Esophagus squamous epithelium (tissue), 5 donors: ENCODE results near the gene LAMTOR4. TPM values are rescaled to one million over a fixed set of nuclear protein-coding genes. Genes with fewer than 3 reads are reported as not detected.

Experiments used
- DNase-seq: peaks from one replicate; lab custom pipeline; 2025; lab: John Stamatoyannopoulos, UW
- H3K27ac ChIP-seq, 4 donors: fragments of 200-600 bp; sonication (generic); one replicate each; pipeline ENCODE4 v1.5.1; 2016 to 2019; ENCODE audit warnings: mild to moderate bottlenecking in 1 of 4
- H3K27me3 ChIP-seq, 4 donors: fragments of 200-600 bp; sonication (generic); 1 replicate in 3 of 4; 2 replicates in 1 of 4; pipeline versions ENCODE4 v1.5.1 to v1.6.0; 2017 to 2021; ENCODE audit warnings: antibody characterized with exemption in 1 of 4
- H3K36me3 ChIP-seq, 3 donors: fragments of 200-600 bp; sonication (generic); one replicate each; pipeline ENCODE4 v1.5.1; 2016 to 2019
- H3K4me1 ChIP-seq, 3 donors: fragments of 200-600 bp; sonication (generic); one replicate each; pipeline ENCODE4 v1.5.1; 2017 to 2019
- H3K4me3 ChIP-seq, 4 donors: fragments of 200-600 bp; sonication (generic); 1 replicate in 3 of 4; 2 replicates in 1 of 4; pipeline ENCODE4 v1.5.1; 2016 to 2019; ENCODE audit warnings: mild to moderate bottlenecking in 2 of 4, moderate library complexity in 1 of 4
- H3K9me3 ChIP-seq, 3 donors: fragments of 200-600 bp; sonication (generic); one replicate each; pipeline ENCODE4 v1.5.1; 2016 to 2019
- CTCF ChIP-seq, 6 experiments: fragments of 450-650 bp in 4 of 6; fragments of 200-600 bp in 2 of 6; sonication (generic) in 2 of 6; IDR thresholded peaks; one replicate each; pipeline ENCODE4 v1.5.1; 2016 to 2019; ENCODE audit warnings: antibody characterized with exemption in 6 of 6, mild to moderate bottlenecking in 4 of 6, moderate library complexity in 4 of 6
- POLR2A ChIP-seq, 4 donors: fragments of 450-650 bp; IDR thresholded peaks; one replicate each; pipeline ENCODE4 v1.6.1; 2017; ENCODE audit warnings: antibody characterized with exemption in 4 of 4, mild to moderate bottlenecking in 4 of 4, moderate library complexity in 3 of 4
- WGBS, 2 donors: methylation state at CpG; one replicate each; pipeline ENCODE4 v1.1.5; 2018; 5-methylcytosine and 5-hydroxymethylcytosine counted together
- intact Hi-C: fragments of 100-400 bp; cut with DNase I; formaldehyde crosslinking; loops from one replicate; pipeline ENCODE4 v1.15.0; 2022
- total RNA-seq, 4 donors: library from RNA; depleted of rRNA; stranded (reverse); fragments of >200 nt; gene quantifications; one replicate each; pipeline ENCODE4 v1.1.0, GENCODE V29; 2016
- donor health status: DM: yes; HTN: yes; CAD: no.

Gene LAMTOR4
- total RNA-seq, 4 donors from 2014 or later = 71.8 to 138 (median 86.7) TPM

- WGBS, 2 donors = 10 to 71% methylated on average over 1 to 2 of the region's 61 CpGs
- intact Hi-C loops = no loop called here
- no peak overlapping the region for H3K27ac ChIP-seq
- peaks cover 0 to 27% (median 0%) of the 10 kb centered on the region in 4 donors for H3K27me3 ChIP-seq
- TF ChIP-seq CTCF (IDR thresholded peaks at IDR 0.05) (no peak), POLR2A (IDR thresholded peaks at IDR 0.05) (no peak)
- H3K36me3 ChIP-seq = no peaks in the 10 kb centered on the region
- H3K4me1 ChIP-seq = peaks cover 25 to 51% (median 27%) of the 10 kb centered on the region in 3 donors
- DNase-seq = no peak
- peak overlapping the region; percentile 34 to 72 (median 47) for H3K4me3 ChIP-seq
- H3K9me3 ChIP-seq = no peaks in the 10 kb centered on the region
Measured at GRCh38 chr7:100171087-100171681, 22.5 kb downstream of the LAMTOR4 start.

DNA sequence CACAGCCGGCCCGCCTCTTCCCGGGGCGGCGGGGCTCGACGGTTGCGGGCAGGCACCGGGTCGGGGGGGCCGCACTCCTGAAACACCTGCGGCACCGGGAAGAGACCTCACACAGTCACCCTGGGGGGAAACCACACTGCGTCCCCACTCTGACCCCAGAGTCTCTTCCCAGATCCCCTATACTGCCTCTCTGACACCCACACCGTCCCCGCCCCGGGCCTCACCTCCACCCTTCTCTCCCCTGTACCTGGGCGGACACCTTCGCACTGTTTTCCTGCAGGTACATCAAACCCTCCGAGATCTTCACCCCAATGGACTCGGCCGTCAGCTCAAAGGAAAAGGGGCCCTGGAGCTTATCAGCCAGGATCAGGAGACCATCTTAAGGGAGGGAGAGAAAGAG is 23.1 kb downstream of the LAMTOR4 start:
- H3K27me3 ChIP-seq = peaks cover 0 to 27% (median 0%) of the 10 kb centered on the region in 4 donors
- WGBS, 2 donors = 10% methylated on average over 2 of the region's 22 CpGs; no CpG with 5 or more reads in 1 of the 2 donors
- H3K4me1 ChIP-seq = peaks cover 27 to 51% (median 27%) of the 10 kb centered on the region in 3 donors
- no peak overlapping the region for H3K27ac ChIP-seq
- TF ChIP-seq POLR2A (IDR thresholded peaks at IDR 0.05) = no peak
- TF ChIP-seq CTCF (IDR thresholded peaks at IDR 0.05) = no peak
- H3K4me3 ChIP-seq = peak overlapping the region; percentile 34 to 72 (median 47)
- intact Hi-C loops = no loop called here
- no peaks in the 10 kb centered on the region for H3K36me3 ChIP-seq
- no peaks in the 10 kb centered on the region for H3K9me3 ChIP-seq
- no peak for DNase-seq

- 78 to 85% methylated on average over 4 to 5 of the region's 11 CpGs for WGBS, 2 donors
- H3K27ac ChIP-seq = no peak overlapping the region
- no peak for DNase-seq
Measured at GRCh38 chr7:100173806-100174495, 25.2 kb downstream of the LAMTOR4 start.

GRCh38 chr7:100174582-100174981 is 25.9 kb downstream of the LAMTOR4 start:
- TF ChIP-seq CTCF (IDR thresholded peaks at IDR 0.05) = no peak
- TF ChIP-seq POLR2A (IDR thresholded peaks at IDR 0.05) = no peak
- Histone ChIP-seq H3K27ac (no peak overlapping the region), H3K36me3 (no peaks in the 10 kb centered on the region), H3K4me3 (no peak overlapping the region), H3K27me3 (peaks cover 0 to 27% (median 0%) of the 10 kb centered on the region in 4 donors), H3K9me3 (no peaks in the 10 kb centered on the region), H3K4me1 (peaks cover 14 to 38% (median 22%) of the 10 kb centered on the region in 3 donors)
- intact Hi-C loops = no loop called here
- DNase-seq = no peak
- 36 to 93% methylated on average over 1 to 5 of the region's 5 CpGs for WGBS, 2 donors

More at GRCh38 chr7:100173806-100174495, 25.2 kb downstream of the LAMTOR4 start:
- peaks cover 0 to 27% (median 0%) of the 10 kb centered on the region in 4 donors for H3K27me3 ChIP-seq
- no peak overlapping the region for H3K4me3 ChIP-seq
- intact Hi-C loops = no loop called here
- peaks cover 14 to 42% (median 23%) of the 10 kb centered on the region in 3 donors for H3K4me1 ChIP-seq
- no peaks in the 10 kb centered on the region for H3K9me3 ChIP-seq
- no peak for TF ChIP-seq POLR2A (IDR thresholded peaks at IDR 0.05)
- no peak for TF ChIP-seq CTCF (IDR thresholded peaks at IDR 0.05)
- H3K36me3 ChIP-seq = no peaks in the 10 kb centered on the region
